Colonic mucosa (tissue), 4 donors: Measurements from ENCODE around the gene NDUFS6. TPM values are rescaled to one million over a fixed set of nuclear protein-coding genes. Genes with fewer than 3 reads are reported as not detected.
A peak's percentile ranks its signal among the peaks of the same experiment; 100 is the strongest.

ENCODE experiments used
- DNase-seq: peaks from one replicate; pipeline ENCODE4 v3.0.0-alpha.2; 2020
- H3K27ac ChIP-seq: fragments of 200-600 bp; one replicate; pipeline ENCODE4 v1.8.0; 2021
- H3K27me3 ChIP-seq: fragments of 200-600 bp; one replicate; pipeline ENCODE4 v1.8.0; 2021
- H3K36me3 ChIP-seq: fragments of 200-600 bp; one replicate; pipeline ENCODE4 v1.8.0; 2021
- H3K4me1 ChIP-seq: fragments of 200-600 bp; one replicate; pipeline ENCODE4 v1.8.0; 2021; ENCODE audit warnings: mild to moderate bottlenecking
- H3K4me3 ChIP-seq: fragments of 200-600 bp; one replicate; pipeline ENCODE4 v1.8.0; 2021
- H3K9ac ChIP-seq, 2 donors: one replicate each; pipeline ENCODE4 v1.7.0; 2013; ENCODE audit warnings: control low read depth in 2 of 2, low read depth in 2 of 2, low read length in 2 of 2
- H3K9me3 ChIP-seq: fragments of 200-600 bp; one replicate; pipeline ENCODE4 v1.8.0; 2021
- CTCF ChIP-seq: fragments of 200-600 bp; IDR thresholded peaks from one replicate; pipeline ENCODE4 v1.8.0; 2022; ENCODE audit warnings: antibody characterized with exemption, mild to moderate bottlenecking
- intact Hi-C: fragments of 100-400 bp; cut with DNase I; formaldehyde crosslinking; loops from one replicate; pipeline ENCODE4 v1.14.1; 2022
- total RNA-seq, 2 donors: library from RNA; stranded (reverse); fragmentation: NEBNext Ultra II Directional in 1 of 2; extraction: Animal tissue kit (Norgen Biotek cat#: 25700) in 1 of 2; gene quantifications; one replicate each; pipeline ENCODE4 v1.2.1, GENCODE V29; 2021
- donor health status: healthy.
- donor health status: DM: no; HTN: no; CAD: no.
- donor health status: DM: no; HTN: no; CAD: no.

Gene NDUFS6
- total RNA-seq, 2 donors from 2014 or later = 43.2 to 70.7 TPM

DNA sequence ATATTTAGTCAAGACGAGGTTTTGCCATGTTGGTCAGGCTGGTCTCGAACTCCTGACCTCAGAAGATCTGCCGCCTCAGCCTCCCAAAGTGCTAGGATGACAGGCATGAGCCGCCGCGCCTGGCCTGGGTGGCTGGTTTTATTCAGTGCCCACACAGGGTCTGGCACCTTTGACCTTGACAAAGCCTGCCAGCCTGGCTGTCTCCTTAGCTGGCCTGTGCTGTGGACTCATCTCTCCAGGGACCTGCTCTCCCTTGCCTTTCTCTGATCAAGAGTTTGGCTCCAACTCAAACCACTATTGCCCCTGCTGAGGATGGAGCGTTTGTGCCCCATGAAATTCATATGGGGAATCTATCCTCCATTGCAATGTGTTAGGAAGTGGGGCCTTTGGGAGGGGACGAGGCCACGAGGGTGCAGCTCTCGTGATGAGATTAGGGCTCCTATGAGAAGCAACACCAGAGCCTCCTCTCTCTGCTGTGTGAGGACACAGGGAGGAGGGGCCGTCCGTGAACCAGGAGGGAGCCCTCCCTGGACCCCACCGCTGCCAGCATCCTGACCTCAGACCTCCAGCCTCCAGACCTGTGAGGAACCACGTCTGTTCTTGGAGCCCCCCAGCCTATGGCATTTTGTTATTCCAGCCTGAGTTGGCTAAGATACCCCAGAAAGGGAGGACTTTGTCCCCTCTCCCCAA lies 46.5 kb upstream of the NDUFS6 start:
- no peaks in the 10 kb centered on the region for H3K36me3 ChIP-seq
- peak; percentile 12 for DNase-seq
- H3K27me3 ChIP-seq = no peaks in the 10 kb centered on the region
- no peaks in the 10 kb centered on the region for H3K9me3 ChIP-seq
- no peak overlapping the region for H3K27ac ChIP-seq
- intact Hi-C loops = no loop called here
- no peak overlapping the region for H3K4me3 ChIP-seq
- no peak for TF ChIP-seq CTCF
- no peak overlapping the region for H3K9ac ChIP-seq
- H3K4me1 ChIP-seq = no peaks in the 10 kb centered on the region

DNA sequence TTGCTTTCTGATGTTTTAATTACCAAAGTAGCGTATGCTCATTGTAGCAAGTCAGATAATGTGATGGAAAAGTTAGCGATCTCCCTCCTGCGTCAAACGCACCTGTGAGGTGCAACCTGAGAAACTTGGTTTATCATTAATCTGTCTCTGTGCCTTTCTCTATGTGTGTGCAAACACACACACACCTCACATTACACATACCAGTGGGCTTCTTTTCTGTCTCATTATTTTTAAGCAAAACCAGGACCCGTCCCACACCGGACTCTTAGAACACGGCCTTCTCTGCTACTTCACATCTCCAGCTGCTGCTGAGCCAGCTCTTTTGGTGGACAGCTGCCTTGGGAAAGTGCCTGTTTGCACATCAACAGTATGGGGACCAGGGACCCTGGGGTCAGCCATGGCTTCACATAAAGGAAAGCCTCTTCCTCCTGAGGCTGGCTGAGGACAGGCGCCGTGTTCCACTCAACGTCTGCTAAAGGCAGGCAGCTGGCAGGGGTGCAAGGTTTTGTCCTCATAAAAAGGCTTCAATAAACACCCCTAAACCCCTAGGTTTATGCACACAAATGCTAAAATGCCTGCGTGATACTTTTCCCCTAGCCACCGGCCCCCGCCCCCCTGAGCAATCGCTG lies 45.8 kb upstream of the NDUFS6 start:
- H3K4me1 ChIP-seq = no peaks in the 10 kb centered on the region
- DNase-seq = no peak
- no peak overlapping the region for H3K9ac ChIP-seq
- H3K27me3 ChIP-seq = no peaks in the 10 kb centered on the region
- TF ChIP-seq CTCF = no peak
- intact Hi-C loops = no loop called here
- H3K4me3 ChIP-seq = no peak overlapping the region
- H3K36me3 ChIP-seq = no peaks in the 10 kb centered on the region
- no peak overlapping the region for H3K27ac ChIP-seq
- no peaks in the 10 kb centered on the region for H3K9me3 ChIP-seq

DNA sequence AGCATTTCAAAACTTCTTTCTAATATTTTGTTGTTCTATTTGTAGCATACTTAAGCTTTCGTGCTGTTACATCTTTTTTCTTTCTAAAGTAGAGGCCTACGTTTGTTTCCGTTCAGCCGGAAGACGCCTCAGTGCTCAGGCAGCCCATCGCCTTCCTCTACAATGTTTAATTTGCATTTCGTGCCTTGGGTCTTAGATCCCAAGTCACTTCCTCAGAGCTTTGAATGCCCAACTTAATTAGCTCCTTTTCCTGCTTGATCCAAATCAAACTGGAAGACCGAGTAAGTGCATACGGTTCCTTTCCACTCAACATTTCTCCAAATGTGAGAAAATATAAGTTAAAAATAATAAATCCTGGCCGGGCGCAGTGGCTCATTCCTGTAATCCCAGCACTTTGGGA lies 44.7 kb upstream of the NDUFS6 start:
- H3K27me3 ChIP-seq = no peaks in the 10 kb centered on the region
- H3K9ac ChIP-seq = no peak overlapping the region
- H3K27ac ChIP-seq = no peak overlapping the region
- H3K36me3 ChIP-seq = no peaks in the 10 kb centered on the region
- intact Hi-C loops = no loop called here
- no peak overlapping the region for H3K4me3 ChIP-seq
- TF ChIP-seq CTCF = no peak
- H3K4me1 ChIP-seq = no peaks in the 10 kb centered on the region
- DNase-seq = no peak
- no peaks in the 10 kb centered on the region for H3K9me3 ChIP-seq

DNA sequence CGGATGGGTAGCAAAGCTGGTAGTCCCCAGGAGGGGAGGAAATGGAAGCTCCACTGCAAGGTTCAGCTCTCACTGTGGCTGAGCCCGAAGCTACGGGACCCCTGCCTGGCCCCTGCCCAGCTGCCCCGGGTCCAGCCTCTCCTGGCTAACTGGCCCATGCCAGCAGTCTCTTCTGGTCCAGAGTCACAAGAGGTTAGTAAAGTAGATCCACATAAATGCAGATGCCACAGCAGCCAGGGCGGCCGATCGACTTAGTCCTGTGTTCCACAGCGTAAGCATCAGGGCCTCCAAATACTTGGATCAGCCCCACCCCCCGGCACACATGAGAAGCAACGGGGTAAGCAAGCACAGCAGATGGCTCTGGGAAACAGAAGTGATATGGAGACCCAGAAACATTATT lies 43.7 kb upstream of the NDUFS6 start:
- no peak overlapping the region for H3K9ac ChIP-seq
- no peaks in the 10 kb centered on the region for H3K9me3 ChIP-seq
- no peak overlapping the region for H3K27ac ChIP-seq
- H3K36me3 ChIP-seq = no peaks in the 10 kb centered on the region
- intact Hi-C loops = no loop called here
- H3K4me1 ChIP-seq = no peaks in the 10 kb centered on the region
- H3K27me3 ChIP-seq = no peaks in the 10 kb centered on the region
- TF ChIP-seq CTCF = no peak
- no peak for DNase-seq
- no peak overlapping the region for H3K4me3 ChIP-seq

- H3K36me3 ChIP-seq = no peaks in the 10 kb centered on the region
- H3K9ac ChIP-seq = no peak overlapping the region
- no peak for DNase-seq
- H3K9me3 ChIP-seq = no peaks in the 10 kb centered on the region
- intact Hi-C loops = no loop called here
- no peaks in the 10 kb centered on the region for H3K4me1 ChIP-seq
- no peaks in the 10 kb centered on the region for H3K27me3 ChIP-seq
- no peak for TF ChIP-seq CTCF
- H3K27ac ChIP-seq = no peak overlapping the region
- H3K4me3 ChIP-seq = no peak overlapping the region
These were observed 42.6 kb upstream of the NDUFS6 start for GRCh38 chr5:1758574-1758973.
